ENCODE measurements around the gene INIP.

Gene INIP

GRCh38 chr9:112764344-112764743, 46.4 kb upstream of the INIP start:
- no peak overlapping the region for H3K4me3 ChIP-seq (ENCODE audit: low read depth in 1 of 2, low read length in 2 of 2)

GRCh38 chr9:112762726-112763518, 45.0 kb upstream of the INIP start:
- TF ChIP-seq EZH2 (IDR thresholded peaks at IDR 0.05; ENCODE audit: borderline replicate concordance, low read depth, low read length, severe bottlenecking) (no peak), CTCF (IDR thresholded peaks at IDR 0.05; ENCODE audit: borderline replicate concordance, extremely low read depth, low read length, poor library complexity, severe bottlenecking) (no peak)
- ATAC-seq (ENCODE audit: insufficient read depth, low read depth) (no peak), DNase-seq (no peak)
- H4K20me1 ChIP-seq (ENCODE audit: insufficient read depth, low read length): no peaks in the 10 kb centered on the region
- no peak overlapping the region for H2AFZ ChIP-seq (ENCODE audit: low read depth, low read length)
- H3K79me2 ChIP-seq (ENCODE audit: insufficient read depth, low read length): no peaks in the 10 kb centered on the region
- no peak overlapping the region for H3K9ac ChIP-seq (ENCODE audit: low read depth, low read length)
- H3K4me1 ChIP-seq (ENCODE audit: insufficient read depth, low read length): no peaks in the 10 kb centered on the region
- H3K9me3 ChIP-seq (ENCODE audit: insufficient read depth, low read length, severe bottlenecking): no peaks in the 10 kb centered on the region
- H3K4me2 ChIP-seq (ENCODE audit: insufficient read depth, low read length): no peak overlapping the region
- H3K27ac ChIP-seq (ENCODE audit: low read length): no peak overlapping the region
- no peaks in the 10 kb centered on the region for H3K27me3 ChIP-seq (ENCODE audit: insufficient read depth, low read length, poor library complexity)
- H3K4me3 ChIP-seq (ENCODE audit: low read depth in 1 of 2, low read length in 2 of 2): no peak overlapping the region
- no peaks in the 10 kb centered on the region for H3K36me3 ChIP-seq (ENCODE audit: insufficient read depth, low read length)

More at GRCh38 chr9:112764344-112764743, 46.4 kb upstream of the INIP start:
- H4K20me1 ChIP-seq (ENCODE audit: insufficient read depth, low read length): no peaks in the 10 kb centered on the region
- H3K36me3 ChIP-seq (ENCODE audit: insufficient read depth, low read length): no peaks in the 10 kb centered on the region
- no peaks in the 10 kb centered on the region for H3K79me2 ChIP-seq (ENCODE audit: insufficient read depth, low read length)
- no peak overlapping the region for H3K27ac ChIP-seq (ENCODE audit: low read length)
- H3K4me1 ChIP-seq (ENCODE audit: insufficient read depth, low read length): no peaks in the 10 kb centered on the region
- no peak overlapping the region for H3K9ac ChIP-seq (ENCODE audit: low read depth, low read length)
- ATAC-seq (ENCODE audit: insufficient read depth, low read depth) (no peak), DNase-seq (no peak)
- H3K4me2 ChIP-seq (ENCODE audit: insufficient read depth, low read length): no peak overlapping the region
- no peak overlapping the region for H2AFZ ChIP-seq (ENCODE audit: low read depth, low read length)
- no peaks in the 10 kb centered on the region for H3K27me3 ChIP-seq (ENCODE audit: insufficient read depth, low read length, poor library complexity)
- TF ChIP-seq CTCF (IDR thresholded peaks at IDR 0.05; ENCODE audit: borderline replicate concordance, extremely low read depth, low read length, poor library complexity, severe bottlenecking) (no peak), EZH2 (IDR thresholded peaks at IDR 0.05; ENCODE audit: borderline replicate concordance, low read depth, low read length, severe bottlenecking) (no peak)
- no peaks in the 10 kb centered on the region for H3K9me3 ChIP-seq (ENCODE audit: insufficient read depth, low read length, severe bottlenecking)

GRCh38 chr9:112761912-112762655, 44.2 kb upstream of the INIP start:
- H3K9ac ChIP-seq (ENCODE audit: low read depth, low read length): no peak overlapping the region
- TF ChIP-seq EZH2 (IDR thresholded peaks at IDR 0.05; ENCODE audit: borderline replicate concordance, low read depth, low read length, severe bottlenecking): no peak
- DNase-seq: no peak
- H3K79me2 ChIP-seq (ENCODE audit: insufficient read depth, low read length): no peaks in the 10 kb centered on the region
- no peak overlapping the region for H3K4me3 ChIP-seq (ENCODE audit: low read depth in 1 of 2, low read length in 2 of 2)
- H3K4me2 ChIP-seq (ENCODE audit: insufficient read depth, low read length): no peak overlapping the region
- H3K36me3 ChIP-seq (ENCODE audit: insufficient read depth, low read length): no peaks in the 10 kb centered on the region
- H3K9me3 ChIP-seq (ENCODE audit: insufficient read depth, low read length, severe bottlenecking): no peaks in the 10 kb centered on the region
- H3K4me1 ChIP-seq (ENCODE audit: insufficient read depth, low read length): no peaks in the 10 kb centered on the region
- H3K27ac ChIP-seq (ENCODE audit: low read length): no peak overlapping the region
- H4K20me1 ChIP-seq (ENCODE audit: insufficient read depth, low read length): no peaks in the 10 kb centered on the region
- H3K27me3 ChIP-seq (ENCODE audit: insufficient read depth, low read length, poor library complexity): no peaks in the 10 kb centered on the region
- no peak for ATAC-seq (ENCODE audit: insufficient read depth, low read depth)
- H2AFZ ChIP-seq (ENCODE audit: low read depth, low read length): no peak overlapping the region

- H3K4me2 ChIP-seq (ENCODE audit: insufficient read depth, low read length): no peak overlapping the region
- H3K9ac ChIP-seq (ENCODE audit: low read depth, low read length): no peak overlapping the region
- H3K4me1 ChIP-seq (ENCODE audit: insufficient read depth, low read length): no peaks in the 10 kb centered on the region
- H3K79me2 ChIP-seq (ENCODE audit: insufficient read depth, low read length): no peaks in the 10 kb centered on the region
- DNase-seq: no peak
- H3K4me3 ChIP-seq (ENCODE audit: low read depth in 1 of 2, low read length in 2 of 2): no peak overlapping the region
- H3K27me3 ChIP-seq (ENCODE audit: insufficient read depth, low read length, poor library complexity): no peaks in the 10 kb centered on the region
- no peaks in the 10 kb centered on the region for H3K9me3 ChIP-seq (ENCODE audit: insufficient read depth, low read length, severe bottlenecking)
- no peak for TF ChIP-seq EZH2 (IDR thresholded peaks at IDR 0.05; ENCODE audit: borderline replicate concordance, low read depth, low read length, severe bottlenecking)
- no peak for TF ChIP-seq CTCF (IDR thresholded peaks at IDR 0.05; ENCODE audit: borderline replicate concordance, extremely low read depth, low read length, poor library complexity, severe bottlenecking)
- ATAC-seq (ENCODE audit: insufficient read depth, low read depth): no peak
- H4K20me1 ChIP-seq (ENCODE audit: insufficient read depth, low read length): no peaks in the 10 kb centered on the region
- H3K27ac ChIP-seq (ENCODE audit: low read length): no peak overlapping the region
- H2AFZ ChIP-seq (ENCODE audit: low read depth, low read length): no peak overlapping the region
- H3K36me3 ChIP-seq (ENCODE audit: insufficient read depth, low read length): no peaks in the 10 kb centered on the region
Observed at GRCh38 chr9:112760821-112761220, 42.9 kb upstream of the INIP start.

Data from DND-41 (cell line).